SK-N-SH (cell line): ENCODE measurements around the gene C2orf42. TPM values are rescaled to one million over a fixed set of nuclear protein-coding genes. Genes with fewer than 3 reads are reported as not detected.

Source experiments
- CTCF ChIA-PET: fragments of 300-600, 350-600 bp; formaldehyde crosslinking; extraction: SDS; loops from one replicate; lab custom pipeline; 2021; lab: Yijun Ruan, JAX
- POLR2A ChIA-PET: fragments of 350-600 bp; sonication (Branson Sonifier 250); formaldehyde crosslinking; extraction: SDS; loops from one replicate; lab custom pipeline; 2020; ENCODE audit warnings: antibody characterized with exemption, inconsistent platforms; lab: Yijun Ruan, JAX
- DNase-seq: peaks from one replicate; pipeline ENCODE4 v3.0.0; 2012
- H2AFZ ChIP-seq: fragments of 200-600 bp; sonication (generic); 2 replicates; pipeline ENCODE4 v1.8.1; 2016; ENCODE audit warnings: antibody characterized with exemption, mild to moderate bottlenecking, low read depth
- H3F3A ChIP-seq: fragments of 200-600 bp; sonication (generic); replicated peaks from 2 replicates; pipeline ENCODE3; 2016; ENCODE audit warnings: antibody characterized with exemption, mild to moderate bottlenecking; ENCODE audit not compliant: insufficient read depth
- H3K27ac ChIP-seq, 2 experiments: fragments of 200-500 bp in 1 of 2; fragments of 200-600 bp in 1 of 2; sonication (Bioruptor generic) in 1 of 2; sonication (generic), shearing (Covaris generic) in 1 of 2; 2 replicates each; pipeline versions ENCODE4 v1.5.1 to v1.6.1; 2014 to 2016; ENCODE audit warnings: low read depth in 2 of 2, inconsistent platforms in 1 of 2, low read length in 1 of 2, mild to moderate bottlenecking in 1 of 2, mixed read lengths in 1 of 2
- H3K27me3 ChIP-seq: fragments of 200-600 bp; sonication (generic), shearing (Covaris generic); 2 replicates; pipeline ENCODE4 v1.6.1; 2016; ENCODE audit warnings: mixed run types; ENCODE audit not compliant: insufficient read depth
- H3K36me3 ChIP-seq, 2 experiments: fragments of 200-500 bp in 1 of 2; fragments of 200-600 bp in 1 of 2; sonication (Bioruptor generic) in 1 of 2; sonication (generic) in 1 of 2; replicated peaks in 1 of 2; 2 replicates each; pipeline versions ENCODE3 to v1.5.1; 2014 to 2016; ENCODE audit warnings: low read length in 1 of 2, mild to moderate bottlenecking in 1 of 2; ENCODE audit not compliant: insufficient read depth in 2 of 2, control insufficient read depth in 1 of 2
- H3K4me1 ChIP-seq, 2 experiments: fragments of 200-500 bp in 1 of 2; fragments of 200-600 bp in 1 of 2; sonication (Bioruptor generic) in 1 of 2; sonication (generic), shearing (Covaris generic) in 1 of 2; 2 replicates each; pipeline versions ENCODE4 v1.5.1 to v1.6.1; 2014 to 2016; ENCODE audit warnings: low read depth in 1 of 2, low read length in 1 of 2, mixed run types in 1 of 2; ENCODE audit not compliant: insufficient read depth in 2 of 2, control insufficient read depth in 1 of 2
- H3K4me2 ChIP-seq: fragments of 200-600 bp; sonication (generic), shearing (Covaris generic); 2 replicates; pipeline ENCODE4 v1.6.1; 2017; ENCODE audit warnings: mixed run types
- H3K4me3 ChIP-seq, 2 experiments: fragments of 200-500 bp in 1 of 2; fragments of 200-600 bp in 1 of 2; sonication (Bioruptor generic) in 1 of 2; sonication (generic), shearing (Covaris generic) in 1 of 2; 2 replicates each; pipeline versions ENCODE4 v1.5.1 to v1.8.1; 2014 to 2016; ENCODE audit warnings: low read depth in 2 of 2, inconsistent platforms in 1 of 2, low read length in 1 of 2, mild to moderate bottlenecking in 1 of 2, mixed read lengths in 1 of 2, moderate library complexity in 1 of 2
- H3K79me2 ChIP-seq: fragments of 200-600 bp; sonication (generic); 2 replicates; pipeline ENCODE4 v1.8.1; 2017; ENCODE audit warnings: mild to moderate bottlenecking; ENCODE audit not compliant: insufficient read depth
- H3K9ac ChIP-seq: fragments of 200-600 bp; sonication (generic); 2 replicates; pipeline ENCODE4 v1.6.1; 2017; ENCODE audit warnings: mixed run types
- H3K9me2 ChIP-seq: fragments of 200-600 bp; sonication (generic); 2 replicates; pipeline ENCODE4 v1.6.1; 2017; ENCODE audit warnings: mixed run types
- H3K9me3 ChIP-seq: fragments of 200-600 bp; sonication (generic); 2 replicates; pipeline ENCODE4 v1.6.1; 2017; ENCODE audit warnings: mixed run types, mild to moderate bottlenecking, moderate library complexity
- H4K20me1 ChIP-seq: fragments of 200-600 bp; sonication (generic); 2 replicates; pipeline ENCODE4 v1.6.1; 2017; ENCODE audit warnings: mild to moderate bottlenecking, mixed run types; ENCODE audit not compliant: insufficient read depth
- CTCF ChIP-seq: fragments of 200-600 bp; sonication (generic); IDR thresholded peaks from 2 replicates; pipeline ENCODE4 v1.6.1; 2017; ENCODE audit warnings: antibody characterized with exemption, mild to moderate bottlenecking, moderate library complexity
- EP300 ChIP-seq, 2 experiments: IDR thresholded peaks; 2 replicates each; pipeline versions ENCODE4 v1.4.0 to v1.6.1; 2012; ENCODE audit warnings: borderline replicate concordance in 1 of 2, low read depth in 1 of 2, low read length in 1 of 2
- EZH2phosphoT487 ChIP-seq: fragments of 200-600 bp; sonication (generic); IDR thresholded peaks from 2 replicates; pipeline ENCODE4 v1.6.1; 2017; ENCODE audit warnings: low read depth, mixed run types, mild to moderate bottlenecking, antibody characterized with exemption, moderate library complexity, borderline replicate concordance
- FOXM1 ChIP-seq: IDR thresholded peaks from 2 replicates; pipeline ENCODE4 v1.4.0; 2012; ENCODE audit warnings: low read depth, mild to moderate bottlenecking
- NFIC ChIP-seq: IDR thresholded peaks from 2 replicates; pipeline ENCODE4 v1.4.0; 2012; ENCODE audit warnings: borderline replicate concordance
- REST ChIP-seq: IDR thresholded peaks from 2 replicates; pipeline ENCODE4 v1.6.1; 2012; ENCODE audit warnings: mild to moderate bottlenecking, low read depth, low read length, moderate library complexity
- RXRA ChIP-seq: IDR thresholded peaks from 2 replicates; pipeline ENCODE4 v1.4.0; 2012; ENCODE audit warnings: low read depth, mild to moderate bottlenecking, borderline replicate concordance
- TEAD4 ChIP-seq: IDR thresholded peaks from 2 replicates; pipeline ENCODE4 v1.4.0; 2012; ENCODE audit warnings: mild to moderate bottlenecking, borderline replicate concordance; ENCODE audit not compliant: insufficient read depth
- USF1 ChIP-seq: IDR thresholded peaks from 2 replicates; pipeline ENCODE4 v1.4.0; 2012; ENCODE audit warnings: low read depth, borderline replicate concordance
- ZBTB33 ChIP-seq: IDR thresholded peaks from 2 replicates; pipeline ENCODE4 v1.4.0; 2012; ENCODE audit warnings: low read depth, borderline replicate concordance
- WGBS: methylation state at CpG from one replicate; pipeline ENCODE4 v1.1.6; 2017; ENCODE audit warnings: low lambda C conversion rate; 5-methylcytosine and 5-hydroxymethylcytosine counted together
- polyA plus RNA-seq, 3 experiments: library from polyadenylated mRNA; depleted of rRNA; stranded (reverse); fragments of >200 nt; gene quantifications; 2 replicates each; pipeline ENCODE4 v1.2.3, GENCODE V29; 2012

The C2orf42 gene
- polyA plus RNA-seq, 1 of the 3 experiments (the other 2 are of a cell fraction) = 5.1 TPM

GRCh38 chr2:70203086-70203485, 12.3 kb upstream of the C2orf42 start:
- Histone ChIP-seq H4K20me1 (no peaks in the 10 kb centered on the region), H2AFZ (no peak overlapping the region), H3K27ac (no peak overlapping the region), H3K79me2 (no peaks in the 10 kb centered on the region), H3K27me3 (no peaks in the 10 kb centered on the region), H3K9me2 (no peaks in the 10 kb centered on the region), H3K9ac (no peak overlapping the region), H3K4me3 (no peak overlapping the region), H3K4me1 (no peaks in the 10 kb centered on the region), H3K4me2 (no peak overlapping the region), H3K36me3 (peaks cover 0 to under 1% of the 10 kb centered on the region in 2 experiments), H3K9me3 (no peaks in the 10 kb centered on the region), H3F3A (peaks cover 14% of the 10 kb centered on the region)
- ChIA-PET CTCF (interaction anchor here (0.6 kb wide), 1 partner anchor 1547 kb away, joined by 3 read pairs; no protein-coding TSS in a partner anchor), POLR2A (no interaction called here)
- TF ChIP-seq USF1 (no peak), REST (0 out of 2 replicates have a peak, but pooled peaks have one; percentile 15)
- no peak for DNase-seq
- 46% methylated on average over 5 of the region's 5 CpGs for WGBS

GRCh38 chr2:70202236-70202806, 11.5 kb upstream of the C2orf42 start:
- Histone ChIP-seq H3K36me3 (no peaks in the 10 kb centered on the region), H3K4me2 (no peak overlapping the region), H2AFZ (no peak overlapping the region), H3K79me2 (no peaks in the 10 kb centered on the region), H3K9me2 (no peaks in the 10 kb centered on the region), H3K9me3 (no peaks in the 10 kb centered on the region), H3K4me3 (no peak overlapping the region), H3F3A (peaks cover 14% of the 10 kb centered on the region), H4K20me1 (no peaks in the 10 kb centered on the region), H3K9ac (no peak overlapping the region), H3K27me3 (no peaks in the 10 kb centered on the region), H3K4me1 (no peaks in the 10 kb centered on the region), H3K27ac (no peak overlapping the region)
- WGBS = 63% methylated on average over 6 of the region's 9 CpGs
- no peak for DNase-seq
- TF ChIP-seq EP300 (IDR thresholded peaks at IDR 0.05; ENCODE audit: borderline replicate concordance in 1 of 2, low read depth in 1 of 2, low read length in 1 of 2) (no peak), NFIC (no peak), CTCF (no peak), EZH2phosphoT487 (no peak), FOXM1 (no peak), REST (no peak), RXRA (no peak), TEAD4 (no peak), ZBTB33 (no peak)
- CTCF ChIA-PET = interaction anchor here (0.6 kb wide), 1 partner anchor 1548 kb away, joined by 3 read pairs; no protein-coding TSS in a partner anchor
- POLR2A ChIA-PET = interaction anchor here (1.4 kb wide), 1 partner anchor 11 kb away, joined by 4 read pairs; the partner anchor contains the start of gene C2orf42
